ENCODE measurements around the gene SF3B2. TPM values are rescaled to one million over a fixed set of nuclear protein-coding genes. Genes with fewer than 3 reads are reported as not detected.

SF3B2 gene
- total RNA-seq, 1 donor from 2014 or later, result 145 TPM

DNA sequence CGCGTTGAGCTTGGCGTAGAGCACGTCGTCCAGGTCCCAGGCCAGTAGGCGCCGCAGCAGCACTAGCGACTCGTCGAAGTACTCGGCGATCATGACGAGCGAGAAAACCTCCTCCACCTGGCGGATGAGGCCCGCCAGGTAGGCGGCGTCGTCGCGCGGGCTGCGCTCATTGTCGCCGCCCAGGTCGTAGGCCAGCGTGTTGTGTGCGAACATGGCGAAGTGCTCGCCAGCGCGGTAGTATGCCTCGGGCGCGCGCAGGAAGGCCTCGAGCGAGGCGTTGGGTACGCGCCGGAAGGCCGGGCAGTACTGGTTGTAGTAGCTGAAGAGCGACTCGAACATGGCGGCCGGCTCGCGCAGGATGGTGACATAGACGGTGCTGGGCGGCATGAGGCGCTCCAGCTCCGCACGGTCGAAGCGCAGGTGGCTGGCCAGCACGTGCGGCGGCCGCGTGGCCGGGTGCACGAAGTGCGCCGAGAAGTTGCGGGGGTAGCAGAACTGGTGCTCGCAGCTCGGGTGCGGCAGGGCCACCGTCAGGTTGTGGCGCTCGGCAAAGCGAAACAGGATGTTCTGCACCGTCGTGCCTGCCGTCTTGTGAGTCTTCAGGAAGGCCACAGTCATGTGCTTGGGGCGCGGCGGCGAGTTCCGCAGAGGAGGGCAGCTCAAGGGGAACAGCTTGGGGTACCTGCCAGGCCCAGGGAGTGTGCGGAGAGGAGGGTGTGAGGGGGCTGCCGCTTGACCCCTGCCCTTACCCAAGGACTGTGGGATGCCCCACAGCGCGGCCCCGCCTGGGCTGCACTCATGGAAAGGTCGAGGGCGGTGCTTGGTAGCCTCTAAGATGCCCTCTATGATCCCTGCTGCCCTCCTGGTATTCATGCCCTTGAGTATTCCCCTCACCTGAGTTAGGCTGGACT lies 8.9 kb upstream of the SF3B2 start:
- Histone ChIP-seq H3K4me3 (no peak overlapping the region), H3K9me3 (no peaks in the 10 kb centered on the region), H3K27me3 (ENCODE audit: low read depth) (peaks cover 11% of the 10 kb centered on the region), H3K4me1 (no peaks in the 10 kb centered on the region), H3K27ac (no peak overlapping the region), H3K36me3 (no peaks in the 10 kb centered on the region)
- TF ChIP-seq, protein P1, sequence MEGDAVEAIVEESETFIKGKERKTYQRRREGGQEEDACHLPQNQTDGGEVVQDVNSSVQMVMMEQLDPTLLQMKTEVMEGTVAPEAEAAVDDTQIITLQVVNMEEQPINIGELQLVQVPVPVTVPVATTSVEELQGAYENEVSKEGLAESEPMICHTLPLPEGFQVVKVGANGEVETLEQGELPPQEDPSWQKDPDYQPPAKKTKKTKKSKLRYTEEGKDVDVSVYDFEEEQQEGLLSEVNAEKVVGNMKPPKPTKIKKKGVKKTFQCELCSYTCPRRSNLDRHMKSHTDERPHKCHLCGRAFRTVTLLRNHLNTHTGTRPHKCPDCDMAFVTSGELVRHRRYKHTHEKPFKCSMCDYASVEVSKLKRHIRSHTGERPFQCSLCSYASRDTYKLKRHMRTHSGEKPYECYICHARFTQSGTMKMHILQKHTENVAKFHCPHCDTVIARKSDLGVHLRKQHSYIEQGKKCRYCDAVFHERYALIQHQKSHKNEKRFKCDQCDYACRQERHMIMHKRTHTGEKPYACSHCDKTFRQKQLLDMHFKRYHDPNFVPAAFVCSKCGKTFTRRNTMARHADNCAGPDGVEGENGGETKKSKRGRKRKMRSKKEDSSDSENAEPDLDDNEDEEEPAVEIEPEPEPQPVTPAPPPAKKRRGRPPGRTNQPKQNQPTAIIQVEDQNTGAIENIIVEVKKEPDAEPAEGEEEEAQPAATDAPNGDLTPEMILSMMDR (IDR thresholded peaks at IDR 0.05), result no peak
- ATAC-seq (no peak), DNase-seq (no peak)
- intact Hi-C loops (cut with DNase I), result no loop called here

DNA sequence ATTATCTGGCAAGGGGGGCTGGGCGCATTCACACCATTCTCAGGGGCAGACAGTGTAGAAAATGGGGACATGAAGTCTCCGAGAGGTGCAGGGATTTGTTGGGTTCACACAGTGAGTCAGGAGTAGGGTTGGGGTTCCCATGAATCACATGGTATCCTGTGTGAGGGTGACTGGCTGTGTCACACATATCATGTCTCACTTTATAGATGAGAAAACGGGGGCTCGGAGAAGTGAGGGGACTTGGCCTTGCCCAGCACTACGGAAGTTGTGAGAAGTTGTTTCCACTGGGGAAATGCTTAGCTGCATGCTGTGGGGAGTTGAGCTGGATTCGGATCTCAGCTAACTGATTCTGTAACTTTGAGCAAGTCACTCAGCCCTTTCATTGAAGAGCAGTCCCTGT lies 7.4 kb upstream of the SF3B2 start:
- Histone ChIP-seq H3K27me3 (ENCODE audit: low read depth) (peaks cover 26% of the 10 kb centered on the region), H3K27ac (no peak overlapping the region), H3K4me3 (no peak overlapping the region), H3K4me1 (no peaks in the 10 kb centered on the region), H3K36me3 (no peaks in the 10 kb centered on the region), H3K9me3 (no peaks in the 10 kb centered on the region)
- TF ChIP-seq, protein P1 (IDR thresholded peaks at IDR 0.05), result no peak
- ATAC-seq (no peak), DNase-seq (no peak)
- intact Hi-C loops (cut with DNase I), result no loop called here

DNA sequence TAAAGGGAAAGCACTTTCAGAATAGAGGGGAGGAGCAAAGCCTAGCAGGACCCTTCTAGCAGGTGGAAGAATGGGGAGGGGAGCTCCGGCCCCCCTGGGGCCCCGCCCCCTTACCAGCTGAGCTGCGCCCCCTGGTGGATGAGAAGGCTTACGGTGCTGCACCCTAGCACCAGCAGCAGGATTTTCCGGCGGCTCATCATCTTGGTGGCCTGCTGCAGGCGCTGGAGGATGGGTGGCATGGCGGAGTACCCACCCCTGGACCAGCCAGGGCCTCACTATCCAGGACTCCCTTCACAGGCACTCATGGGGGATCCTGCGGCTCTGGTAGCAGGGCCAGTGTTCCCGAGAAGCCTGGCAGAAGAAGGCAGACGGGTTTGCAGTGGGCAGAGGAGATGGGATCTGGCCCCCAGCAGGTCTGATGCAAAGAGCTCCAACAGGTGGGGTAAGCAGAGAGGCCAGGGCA lies 7.0 kb upstream of the SF3B2 start:
- TF ChIP-seq, protein P1 (IDR thresholded peaks at IDR 0.05), result peak; percentile 97
- H3K36me3 ChIP-seq, result no peaks in the 10 kb centered on the region
- peak; percentile 81 for DNase-seq
- ATAC-seq, result peak; percentile 84 to 87
- H3K4me1 ChIP-seq, result no peaks in the 10 kb centered on the region
- intact Hi-C loops (cut with DNase I), result no loop called here
- no peaks in the 10 kb centered on the region for H3K9me3 ChIP-seq
- H3K27me3 ChIP-seq (ENCODE audit: low read depth), result peaks cover 28% of the 10 kb centered on the region
- H3K4me3 ChIP-seq, result no peak overlapping the region
- H3K27ac ChIP-seq, result no peak overlapping the region

DNA sequence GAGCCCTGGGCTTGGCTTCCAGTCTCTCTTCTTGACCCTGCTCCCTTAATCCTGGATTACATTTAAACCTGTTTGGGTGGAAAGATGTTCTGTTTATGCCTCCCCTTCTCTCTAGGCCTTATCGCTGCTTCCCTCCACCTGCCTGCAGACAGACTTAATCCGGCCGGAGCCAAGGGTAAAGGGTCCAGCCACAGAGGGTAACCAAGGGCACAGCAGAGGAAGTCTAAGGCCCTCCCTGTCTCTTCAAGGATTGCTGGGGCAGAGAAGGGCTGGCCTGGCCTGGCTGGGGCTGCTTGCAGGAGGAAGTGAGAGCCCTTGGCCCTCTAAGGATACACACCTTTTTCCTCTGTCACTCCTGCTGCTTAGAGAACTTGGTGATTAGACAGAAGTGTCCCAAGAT lies 5.3 kb upstream of the SF3B2 start:
- Histone ChIP-seq H3K27ac (no peak overlapping the region), H3K4me1 (peaks cover 6% of the 10 kb centered on the region), H3K27me3 (ENCODE audit: low read depth) (peaks cover 28% of the 10 kb centered on the region), H3K4me3 (no peak overlapping the region), H3K36me3 (no peaks in the 10 kb centered on the region), H3K9me3 (no peaks in the 10 kb centered on the region)
- TF ChIP-seq, protein P1 (IDR thresholded peaks at IDR 0.05), result no peak
- ATAC-seq (no peak), DNase-seq (no peak)
- intact Hi-C loops (cut with DNase I), result no loop called here

DNA sequence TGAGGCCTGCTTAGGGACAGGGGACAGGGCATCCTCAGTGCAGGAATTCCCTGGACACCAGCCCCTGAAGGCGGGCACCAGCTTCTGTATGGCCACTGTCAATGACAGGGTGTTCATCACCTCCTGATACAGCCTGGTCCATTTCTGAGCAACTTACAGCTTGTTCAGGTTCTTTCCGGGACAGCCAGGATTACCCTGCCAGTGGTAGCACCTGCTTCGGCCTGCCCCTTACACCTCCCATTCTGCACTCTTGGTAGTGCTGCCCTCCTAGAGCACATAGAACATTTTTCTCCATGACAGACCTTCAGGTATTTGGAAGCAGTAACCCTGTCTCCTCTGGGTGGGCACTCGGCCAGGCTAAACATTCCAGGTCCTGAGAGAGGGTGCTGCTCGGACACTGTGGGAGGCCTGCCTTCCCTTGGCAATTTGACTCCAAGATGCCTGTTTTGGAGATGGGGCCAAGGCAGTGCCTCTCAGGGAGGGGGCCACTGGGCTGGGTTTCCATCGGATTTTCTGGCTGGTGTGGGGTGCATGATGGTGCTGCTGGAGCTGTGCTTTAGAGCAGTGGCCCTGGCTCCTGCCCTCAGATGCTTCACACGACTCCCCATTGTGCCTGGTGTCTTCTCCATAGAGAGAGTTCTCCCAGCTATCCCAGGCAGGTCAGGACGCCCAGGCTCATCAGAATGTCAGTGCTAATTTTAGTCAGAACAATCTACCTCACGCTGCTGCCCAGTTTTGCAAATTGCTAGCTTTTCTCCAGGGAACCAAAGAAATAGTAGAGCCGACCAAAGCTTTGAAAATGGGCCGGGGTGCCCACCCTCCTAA lies 4.4 kb upstream of the SF3B2 start:
- H3K4me1 ChIP-seq, result peaks cover 8% of the 10 kb centered on the region
- no peak for DNase-seq
- TF ChIP-seq, protein P1 (IDR thresholded peaks at IDR 0.05), result no peak
- intact Hi-C loops (cut with DNase I), result no loop called here
- no peaks in the 10 kb centered on the region for H3K9me3 ChIP-seq
- no peak for ATAC-seq
- peaks cover 28% of the 10 kb centered on the region for H3K27me3 ChIP-seq (ENCODE audit: low read depth)
- H3K27ac ChIP-seq, result no peak overlapping the region
- H3K4me3 ChIP-seq, result no peak overlapping the region
- H3K36me3 ChIP-seq, result no peaks in the 10 kb centered on the region

All from lower lobe of right lung (tissue), 2 donors.